Ishikawa (cell line): ENCODE results near the gene ALPG.

Experiments
- CEBPB ChIP-seq: IDR thresholded peaks from 2 replicates; pipeline ENCODE4 v1.6.1; 2012
- CREB1 ChIP-seq: IDR thresholded peaks from 2 replicates; pipeline ENCODE4 v1.6.1; 2012; ENCODE audit warnings: low read depth
- EGR1 ChIP-seq: IDR thresholded peaks from 2 replicates; pipeline ENCODE4 v1.6.1; 2012
- EP300 ChIP-seq: IDR thresholded peaks from 2 replicates; pipeline ENCODE4 v1.6.1; 2012; ENCODE audit warnings: borderline replicate concordance
- FOXM1 ChIP-seq: IDR thresholded peaks from 2 replicates; pipeline ENCODE4 v1.6.1; 2012; ENCODE audit warnings: low read depth, borderline replicate concordance
- MAX ChIP-seq: IDR thresholded peaks from 2 replicates; pipeline ENCODE4 v1.6.1; 2012
- NFIC ChIP-seq: IDR thresholded peaks from 2 replicates; pipeline ENCODE4 v1.6.1; 2012
- RAD21 ChIP-seq: IDR thresholded peaks from 2 replicates; pipeline ENCODE4 v1.6.1; 2012; ENCODE audit warnings: low read depth
- REST ChIP-seq: IDR thresholded peaks from 2 replicates; pipeline ENCODE4 v1.6.1; 2012; ENCODE audit warnings: low read depth, mild to moderate bottlenecking
- TAF1 ChIP-seq: IDR thresholded peaks from 2 replicates; pipeline ENCODE4 v1.6.1; 2012; ENCODE audit warnings: low read depth, mild to moderate bottlenecking
- TCF12 ChIP-seq: IDR thresholded peaks from 2 replicates; pipeline ENCODE4 v1.6.1; 2012; ENCODE audit warnings: low read depth
- TEAD4 ChIP-seq: IDR thresholded peaks from 2 replicates; pipeline ENCODE4 v1.6.1; 2012
- USF1 ChIP-seq: IDR thresholded peaks from 2 replicates; pipeline ENCODE4 v1.6.1; 2012
- YY1 ChIP-seq: IDR thresholded peaks from 2 replicates; pipeline ENCODE4 v1.6.1; 2012; ENCODE audit warnings: low read depth
- ZBTB7A ChIP-seq: IDR thresholded peaks from 2 replicates; pipeline ENCODE4 v1.6.1; 2012; ENCODE audit warnings: low read depth

The ALPG gene

GRCh38 chr2:232435375-232435648, 28.7 kb downstream of the ALPG start:
- TF ChIP-seq EP300 (no peak), FOXM1 (no peak), MAX (no peak), CREB1 (no peak), NFIC (no peak), CEBPB (no peak), TEAD4 (no peak)

GRCh38 chr2:232435805-232436204, 29.2 kb downstream of the ALPG start:
- TF ChIP-seq FOXM1 = no peak
- TF ChIP-seq CREB1 = no peak
- no peak for TF ChIP-seq USF1
- TF ChIP-seq CEBPB = no peak
- TF ChIP-seq RAD21 = no peak
- TF ChIP-seq ZBTB7A = no peak
- TF ChIP-seq YY1 = no peak
- no peak for TF ChIP-seq TCF12
- no peak for TF ChIP-seq NFIC
- TF ChIP-seq TEAD4 = no peak
- TF ChIP-seq EP300 = no peak
- TF ChIP-seq MAX = no peak
- no peak for TF ChIP-seq REST
- TF ChIP-seq TAF1 = no peak
- TF ChIP-seq EGR1 = no peak

- no peak for TF ChIP-seq ZBTB7A
- TF ChIP-seq EGR1 = no peak
Observed at GRCh38 chr2:232436381-232437194, 29.9 kb downstream of the ALPG start.

GRCh38 chr2:232437195-232437571, 30.5 kb downstream of the ALPG start:
- TF ChIP-seq EP300 (no peak), TEAD4 (no peak), CREB1 (no peak), TCF12 (no peak), MAX (no peak), NFIC (no peak), YY1 (no peak), RAD21 (no peak), TAF1 (no peak), EGR1 (no peak), FOXM1 (no peak), REST (no peak), ZBTB7A (no peak), USF1 (no peak), CEBPB (no peak)

GRCh38 chr2:232438091-232438490, 31.4 kb downstream of the ALPG start:
- TF ChIP-seq ZBTB7A = no peak
- TF ChIP-seq RAD21 = no peak
- TF ChIP-seq USF1 = no peak
- TF ChIP-seq CEBPB = no peak
- TF ChIP-seq EP300 = no peak
